BLaER1 treated with 17β-estradiol and CSF1 and Interleukin-3, amounts not matched to agents 10 nM and 100 nM (cell line): ENCODE measurements around the gene RRAD.

Experiments
- H3K27ac ChIP-seq, 11 experiments: shearing (Covaris generic); formaldehyde crosslinking; 2 replicates each; pipeline ENCODE4 v1.8.1; 2022
- H3K27me3 ChIP-seq, 11 experiments: shearing (Covaris generic); formaldehyde crosslinking; 2 replicates each; pipeline ENCODE4 v1.8.1; 2022
- H3K36me3 ChIP-seq, 11 experiments: shearing (Covaris generic); formaldehyde crosslinking; 2 replicates each; pipeline ENCODE4 v1.8.1; 2022
- H3K4me1 ChIP-seq, 10 experiments: shearing (Covaris generic); formaldehyde crosslinking; 2 replicates each; pipeline ENCODE4 v1.8.1; 2022
- H3K4me2 ChIP-seq, 11 experiments: shearing (Covaris generic); formaldehyde crosslinking; 2 replicates each; pipeline ENCODE4 v1.8.1; 2022
- H3K4me3 ChIP-seq, 10 experiments: shearing (Covaris generic); formaldehyde crosslinking; 2 replicates each; pipeline ENCODE4 v1.8.1; 2022
- H3K9ac ChIP-seq, 11 experiments: shearing (Covaris generic); formaldehyde crosslinking; 2 replicates each; pipeline ENCODE4 v1.8.1; 2022
- H3K9me3 ChIP-seq, 11 experiments: shearing (Covaris generic); formaldehyde crosslinking; replicated peaks in 1 of 11; 2 replicates each; pipeline ENCODE4 v1.8.1; 2022
- H4K20me1 ChIP-seq, 11 experiments: shearing (Covaris generic); formaldehyde crosslinking; 2 replicates each; pipeline ENCODE4 v1.8.1; 2022
- Cebpa-rat ChIP-seq, 11 experiments: shearing (Covaris generic); IDR thresholded peaks; 2 replicates each; pipeline ENCODE4 v1.8.1; 2022

Gene RRAD

GRCh38 chr16:66919569-66920298 is 5.6 kb downstream of the RRAD start:
- Histone ChIP-seq H3K36me3 (no peaks in the 10 kb centered on the region), H4K20me1 (0 out of 22 replicates have a peak, but pooled peaks cover 0 to 12% (median 0%) of the 10 kb centered on the region in 11 experiments), H3K9me3 (no peaks in the 10 kb centered on the region), H3K9ac (peak overlapping the region in 1 of 11 experiments; percentile 18; a peak in 1 of 22 replicates), H3K4me2 (peak overlapping the region in 8 of 11 experiments; percentile 12 to 64 (median 39); a peak in 14 of 22 replicates), H3K27me3 (peaks cover 6 to 19% (median 8%) of the 10 kb centered on the region in 11 experiments), H3K4me3 (no peak overlapping the region), H3K27ac (0 out of 22 replicates have a peak overlapping the region, but pooled peaks of 1 of the 11 experiments have one; percentile 15), H3K4me1 (peaks cover 18 to 60% (median 56%) of the 10 kb centered on the region in 10 experiments)
- TF ChIP-seq Cebpa-rat (IDR thresholded peaks at IDR 0.05): no peak

- H3K4me1 ChIP-seq: peaks cover 13 to 53% (median 49%) of the 10 kb centered on the region in 10 experiments
- H3K9ac ChIP-seq: peak within 1 kb of the TSS in 1 of 11 experiments; percentile 18; a peak in 1 of 22 replicates
- H3K9me3 ChIP-seq: no peaks in the 10 kb centered on the region
- peak within 1 kb of the TSS in 7 of 11 experiments; percentile 18 to 64 (median 40); a peak in 14 of 22 replicates for H3K4me2 ChIP-seq
- 0 out of 22 replicates have a peak, but pooled peaks cover 0 to 5% (median 0%) of the 10 kb centered on the region in 11 experiments for H4K20me1 ChIP-seq
- 0 out of 22 replicates have a peak within 1 kb of the TSS, but pooled peaks of 1 of the 11 experiments have one; percentile 15 for H3K27ac ChIP-seq
- H3K4me3 ChIP-seq: no peak within 1 kb of the TSS
- peaks cover 0 to 11% (median under 1%) of the 10 kb centered on the region in 11 experiments; a peak in 14 of 22 replicates for H3K27me3 ChIP-seq
- TF ChIP-seq Cebpa-rat (IDR thresholded peaks at IDR 0.05): no peak
- H3K36me3 ChIP-seq: no peaks in the 10 kb centered on the region
Measured at GRCh38 chr16:66918803-66919568, 6.3 kb downstream of the RRAD start, which contains the start of gene CDH16. TSS of gene CDH16 (minus strand) at chr16:66918885. CDS start at chr16:66918065, 820 bp downstream.

- Histone ChIP-seq H3K27me3 (peaks cover 0 to 5% (median 0%) of the 10 kb centered on the region in 11 experiments; a peak in 4 of 22 replicates), H3K4me3 (no peak overlapping the region), H3K9me3 (no peaks in the 10 kb centered on the region), H4K20me1 (no peaks in the 10 kb centered on the region), H3K9ac (no peak overlapping the region), H3K27ac (no peak overlapping the region), H3K4me1 (peaks cover 6 to 46% (median 43%) of the 10 kb centered on the region in 10 experiments), H3K36me3 (no peaks in the 10 kb centered on the region), H3K4me2 (no peak overlapping the region)
- no peak for TF ChIP-seq Cebpa-rat (IDR thresholded peaks at IDR 0.05)
Measured at GRCh38 chr16:66918355-66918754, 7.0 kb downstream of the RRAD start.

GRCh38 chr16:66917741-66918140 is 7.6 kb downstream of the RRAD start:
- Histone ChIP-seq H3K27me3 (no peaks in the 10 kb centered on the region), H3K4me3 (no peak overlapping the region), H4K20me1 (no peaks in the 10 kb centered on the region), H3K9me3 (no peaks in the 10 kb centered on the region), H3K4me1 (peaks cover under 1 to 40% (median 36%) of the 10 kb centered on the region in 10 experiments; a peak in 18 of 20 replicates), H3K27ac (no peak overlapping the region), H3K9ac (no peak overlapping the region), H3K4me2 (no peak overlapping the region), H3K36me3 (no peaks in the 10 kb centered on the region)
- TF ChIP-seq Cebpa-rat (IDR thresholded peaks at IDR 0.05): no peak

- H4K20me1 ChIP-seq: 0 out of 22 replicates have a peak, but pooled peaks cover 0 to 4% (median 0%) of the 10 kb centered on the region in 11 experiments
- H3K4me3 ChIP-seq: no peak overlapping the region
- no peaks in the 10 kb centered on the region for H3K27me3 ChIP-seq
- no peaks in the 10 kb centered on the region for H3K36me3 ChIP-seq
- H3K4me2 ChIP-seq: no peak overlapping the region
- H3K27ac ChIP-seq: no peak overlapping the region
- no peak for TF ChIP-seq Cebpa-rat (IDR thresholded peaks at IDR 0.05)
- H3K9ac ChIP-seq: no peak overlapping the region
- H3K9me3 ChIP-seq: no peaks in the 10 kb centered on the region
- H3K4me1 ChIP-seq: peaks cover 0 to 28% (median 24%) of the 10 kb centered on the region in 10 experiments; a peak in 16 of 20 replicates
Measured at GRCh38 chr16:66916518-66916917, 8.8 kb downstream of the RRAD start.

GRCh38 chr16:66915041-66915440 is 10.3 kb downstream of the RRAD start:
- Histone ChIP-seq H3K4me3 (no peak overlapping the region), H3K27ac (no peak overlapping the region), H3K9me3 (no peaks in the 10 kb centered on the region), H3K4me1 (peaks cover 0 to 27% (median 14%) of the 10 kb centered on the region in 10 experiments; a peak in 15 of 20 replicates), H4K20me1 (peaks cover 0 to 13% (median 0%) of the 10 kb centered on the region in 11 experiments; a peak in 1 of 22 replicates), H3K36me3 (no peaks in the 10 kb centered on the region), H3K9ac (no peak overlapping the region), H3K27me3 (no peaks in the 10 kb centered on the region), H3K4me2 (no peak overlapping the region)
- TF ChIP-seq Cebpa-rat (IDR thresholded peaks at IDR 0.05): no peak

GRCh38 chr16:66914541-66914940 is 10.8 kb downstream of the RRAD start:
- Histone ChIP-seq H3K27ac (no peak overlapping the region), H3K27me3 (no peaks in the 10 kb centered on the region), H3K9me3 (no peaks in the 10 kb centered on the region), H3K4me2 (no peak overlapping the region), H3K9ac (no peak overlapping the region), H3K4me1 (peaks cover 0 to 26% (median 11%) of the 10 kb centered on the region in 10 experiments; a peak in 15 of 20 replicates), H4K20me1 (peaks cover 0 to 13% (median 0%) of the 10 kb centered on the region in 11 experiments; a peak in 1 of 22 replicates), H3K36me3 (no peaks in the 10 kb centered on the region), H3K4me3 (no peak overlapping the region)
- no peak for TF ChIP-seq Cebpa-rat (IDR thresholded peaks at IDR 0.05)

- no peak overlapping the region for H3K27ac ChIP-seq
- H3K4me1 ChIP-seq: peaks cover 0 to 18% (median 3%) of the 10 kb centered on the region in 10 experiments; a peak in 8 of 20 replicates
- H3K9ac ChIP-seq: no peak overlapping the region
- no peak for TF ChIP-seq Cebpa-rat (IDR thresholded peaks at IDR 0.05)
- no peaks in the 10 kb centered on the region for H3K27me3 ChIP-seq
- no peak overlapping the region for H3K4me2 ChIP-seq
- H4K20me1 ChIP-seq: peaks cover 0 to 13% (median 0%) of the 10 kb centered on the region in 11 experiments; a peak in 1 of 22 replicates
- no peaks in the 10 kb centered on the region for H3K9me3 ChIP-seq
- H3K36me3 ChIP-seq: no peaks in the 10 kb centered on the region
- no peak overlapping the region for H3K4me3 ChIP-seq
Measured at GRCh38 chr16:66913711-66914110, 11.6 kb downstream of the RRAD start.
